Measurements from ENCODE around the gene RAB21.

- no peak for TF ChIP-seq CTCF (IDR thresholded peaks at IDR 0.05)
- no peak for TF ChIP-seq EZH2 (IDR thresholded peaks at IDR 0.05; ENCODE audit: borderline replicate concordance, insufficient read depth, low read depth, low read length, poor library complexity, severe bottlenecking)
These were observed 94.6 kb downstream of the RAB21 start for GRCh38 chr12:71849109-71849851.

Measured in B cell (primary cell).